Heart right ventricle (tissue), 16 donors: Measurements from ENCODE around the gene KCNMA1. TPM values are rescaled to one million over a fixed set of nuclear protein-coding genes. Genes with fewer than 3 reads are reported as not detected.
A peak's percentile ranks its signal among the peaks of the same experiment; 100 is the strongest.

Experiments used
- ATAC-seq, 8 donors: fragments of 200-7000 bp; cut with Tn5 transposase; one replicate each; pipeline ENCODE4 v1.9.1; 2020; ENCODE audit warnings: mild to moderate bottlenecking in 8 of 8, moderate library complexity in 8 of 8, moderate number of reproducible peaks in 1 of 8
- DNase-seq, 2 donors: peaks; one replicate each; pipeline ENCODE4 v3.0.0-alpha.2; 2020
- H3K27ac ChIP-seq, 10 donors: fragments of 200-600 bp; sonication (generic) in 2 of 10; one replicate each; pipeline versions ENCODE4 v1.5.0 to v1.8.0; 2020 to 2022; ENCODE audit warnings: mild to moderate bottlenecking in 3 of 10
- H3K27me3 ChIP-seq, 7 donors: fragments of 200-600 bp; one replicate each; pipeline ENCODE4 v1.8.0; 2021 to 2022; ENCODE audit warnings: mild to moderate bottlenecking in 2 of 7
- H3K36me3 ChIP-seq, 9 donors: fragments of 200-600 bp; sonication (generic) in 1 of 9; one replicate each; pipeline versions ENCODE4 v1.5.0 to v1.8.0; 2020 to 2022; ENCODE audit warnings: mild to moderate bottlenecking in 2 of 9
- H3K4me1 ChIP-seq, 9 donors: fragments of 200-600 bp; sonication (generic) in 1 of 9; one replicate each; pipeline versions ENCODE4 v1.5.0 to v1.8.0; 2020 to 2022; ENCODE audit warnings: mild to moderate bottlenecking in 4 of 9
- H3K4me3 ChIP-seq, 10 donors: fragments of 200-600 bp; sonication (generic) in 2 of 10; one replicate each; pipeline versions ENCODE4 v1.5.0 to v1.8.0; 2020 to 2022; ENCODE audit warnings: mild to moderate bottlenecking in 7 of 10, moderate library complexity in 2 of 10
- H3K9me3 ChIP-seq, 11 donors: fragments of 200-600 bp in 10 of 11; sonication (generic) in 2 of 11; one replicate each; pipeline versions ENCODE4 v1.5.0 to v1.8.0; 2013 to 2022; ENCODE audit warnings: mild to moderate bottlenecking in 2 of 11, control low read depth in 1 of 11, moderate library complexity in 1 of 11
- CTCF ChIP-seq, 9 donors: fragments of 200-600 bp; sonication (generic) in 2 of 9; IDR thresholded peaks; one replicate each; pipeline versions ENCODE4 v1.5.0 to v1.8.0; 2021 to 2022; ENCODE audit warnings: antibody characterized with exemption in 9 of 9, mild to moderate bottlenecking in 5 of 9, moderate library complexity in 1 of 9
- WGBS, 2 donors: extraction: QIAGEN DNeasy Blood & Tissue Kit; methylation state at CpG; one replicate each; pipeline ENCODE4 v1.1.7; 2013; ENCODE audit warnings: inconsistent platforms in 1 of 2; 5-methylcytosine and 5-hydroxymethylcytosine counted together
- intact Hi-C, 10 donors: fragments of 100-400 bp; cut with DNase I; formaldehyde crosslinking; loops; one replicate each; pipeline versions ENCODE4 v1.11.1 to v1.14.2; 2022
- polyA plus RNA-seq, 2 donors: library from polyadenylated mRNA; stranded (reverse); fragments of 200-250 nt; gene quantifications; one replicate each; pipeline ENCODE4 v1.2.3, GENCODE V29; 2013
- total RNA-seq, 10 donors: library from RNA; stranded (reverse); fragmentation: NEBNext Ultra II Directional in 3 of 10; extraction: Animal tissue kit (Norgen Biotek cat#: 25700) in 3 of 10; gene quantifications; one replicate each; pipeline versions ENCODE4 v1.2.1 to v1.2.4, GENCODE V29; 2021 to 2023
- donor health status: Arrhythmogenic right ventricular cardiomyopathy.
- donor health status: ischemic (EF 13 %, LVEDD 7.1; RV severe dilation, severe dysfunction).
- donor health status: healthy with polysubstance abuse.
- donor health status: DM: no; HTN: yes; CAD: no.
- donor health status: DM: no; HTN: no; CAD: no.
- donor health status: ischemic (EF 25% LVEDD 6.9; RV normal size, moderate dysfunction).
- donor health status: ischemic (EF 25% LVEDD 5.7; RV mildly dilated, moderate dysfunction).
- donor health status: healthy.
- donor health status: DM: yes; HTN: yes; CAD: no.
- donor health status: Ischemic cardiomyopathy.
- donor health status: ischemic (EF 35%, LVEDD 5.7; RV mildly dilated, moderate dysfunction).
- donor health status: nonischemic (EF 11% LVEDD 7.7; RV severe dilation, severe dysfunction).
- donor health status: DM: yes; HTN: yes; CAD: no.
- donor health status: PGD.
- donor health status: ischemic (EF 29% LVEDD 5.4; RV normal size, mild dysfunction).
- donor health status: nonischemic (EF 23%, LVEDD 6.1; RV moderate dilation, normal function).

The KCNMA1 gene
- total and polyA plus RNA-seq, 12 donors = 0.59 to 5.3 (median 1.6) TPM

GRCh38 chr10:77409697-77410471, 227.7 kb downstream of the KCNMA1 start:
- Histone ChIP-seq H3K9me3 (no peaks in the 10 kb centered on the region), H3K4me1 (peaks cover 0 to 14% (median 0%) of the 10 kb centered on the region in 9 donors), H3K27ac (no peak overlapping the region), H3K4me3 (no peak overlapping the region), H3K36me3 (no peaks in the 10 kb centered on the region), H3K27me3 (peaks cover 0 to 55% (median 23%) of the 10 kb centered on the region in 7 donors)
- ATAC-seq (no peak), DNase-seq (no peak)
- intact Hi-C loops = no loop called here
- no peak for TF ChIP-seq CTCF (IDR thresholded peaks at IDR 0.05)
- 57 to 60% methylated on average over 7 of the region's 7 CpGs for WGBS, 2 donors

GRCh38 chr10:77408259-77408658, 229.3 kb downstream of the KCNMA1 start:
- 79 to 81% methylated on average over 8 of the region's 8 CpGs for WGBS, 2 donors
- DNase-seq (no peak), ATAC-seq (no peak)
- Histone ChIP-seq H3K4me1 (peaks cover 0 to 14% (median 0%) of the 10 kb centered on the region in 9 donors), H3K27me3 (peaks cover 0 to 52% (median 15%) of the 10 kb centered on the region in 7 donors), H3K4me3 (no peak overlapping the region), H3K27ac (no peak overlapping the region), H3K36me3 (no peaks in the 10 kb centered on the region), H3K9me3 (no peaks in the 10 kb centered on the region)
- no peak for TF ChIP-seq CTCF (IDR thresholded peaks at IDR 0.05)
- intact Hi-C loops = no loop called here

GRCh38 chr10:77406764-77407430, 230.7 kb downstream of the KCNMA1 start:
- Histone ChIP-seq H3K4me1 (peaks cover 0 to 14% (median 0%) of the 10 kb centered on the region in 9 donors), H3K4me3 (no peak overlapping the region), H3K27me3 (peaks cover 0 to 44% (median 12%) of the 10 kb centered on the region in 7 donors), H3K9me3 (no peaks in the 10 kb centered on the region), H3K36me3 (no peaks in the 10 kb centered on the region), H3K27ac (no peak overlapping the region)
- 59 to 68% methylated on average over 5 of the region's 5 CpGs for WGBS, 2 donors
- no peak for TF ChIP-seq CTCF (IDR thresholded peaks at IDR 0.05)
- DNase-seq (no peak), ATAC-seq (no peak)
- intact Hi-C loops = no loop called here

GRCh38 chr10:77405771-77406241, 231.8 kb downstream of the KCNMA1 start:
- no peaks in the 10 kb centered on the region for H3K9me3 ChIP-seq
- TF ChIP-seq CTCF (IDR thresholded peaks at IDR 0.05) = no peak
- H3K4me3 ChIP-seq = no peak overlapping the region
- H3K27me3 ChIP-seq = peaks cover 0 to 38% (median 9%) of the 10 kb centered on the region in 7 donors
- ATAC-seq = peak; percentile 55 to 89 (median 75)
- DNase-seq = peak; percentile 30 to 41
- intact Hi-C loops = no loop called here
- H3K27ac ChIP-seq = no peak overlapping the region
- no peaks in the 10 kb centered on the region for H3K36me3 ChIP-seq
- H3K4me1 ChIP-seq = peaks cover 0 to 14% (median 0%) of the 10 kb centered on the region in 9 donors
- 11 to 23% methylated on average over 5 of the region's 5 CpGs for WGBS, 2 donors
